Lower leg skin (tissue), 3 donors: ENCODE results near the gene SLC6A16.

ENCODE experiments used
- POLR2A ChIP-seq, 2 donors: fragments of 450-650 bp; IDR thresholded peaks; one replicate each; pipeline ENCODE4 v1.6.1; 2016 to 2017; ENCODE audit warnings: antibody characterized with exemption in 2 of 2, mild to moderate bottlenecking in 1 of 2, moderate library complexity in 1 of 2
- TF ChIP-seq, protein P1 (sequence below), 3 donors: fragments of 450-650 bp; IDR thresholded peaks; one replicate each; pipeline ENCODE4 v1.5.1; 2016; ENCODE audit warnings: antibody characterized with exemption in 3 of 3, mild to moderate bottlenecking in 3 of 3, moderate library complexity in 2 of 3

DNA sequence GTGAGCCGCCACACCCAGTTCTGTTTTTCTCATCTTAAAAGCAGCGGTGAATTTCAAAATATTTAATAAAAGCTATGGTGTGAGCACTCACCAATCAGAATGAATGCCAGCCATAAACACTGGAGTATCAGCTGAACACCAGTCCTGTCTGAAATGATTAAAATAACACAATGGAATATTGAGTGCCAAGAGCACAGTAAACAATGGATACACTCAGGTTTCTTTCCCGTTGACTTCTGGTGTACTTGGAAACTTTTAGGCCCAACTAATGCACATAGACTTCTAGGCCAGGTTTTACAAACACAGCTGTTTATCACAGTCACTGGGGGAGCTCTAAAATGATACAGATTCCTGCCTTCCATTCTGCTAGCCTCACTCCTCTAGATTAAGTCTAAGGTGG lies 68.3 kb downstream of the SLC6A16 start:
- TF ChIP-seq POLR2A (IDR thresholded peaks at IDR 0.05) = no peak
- TF ChIP-seq, protein P1, sequence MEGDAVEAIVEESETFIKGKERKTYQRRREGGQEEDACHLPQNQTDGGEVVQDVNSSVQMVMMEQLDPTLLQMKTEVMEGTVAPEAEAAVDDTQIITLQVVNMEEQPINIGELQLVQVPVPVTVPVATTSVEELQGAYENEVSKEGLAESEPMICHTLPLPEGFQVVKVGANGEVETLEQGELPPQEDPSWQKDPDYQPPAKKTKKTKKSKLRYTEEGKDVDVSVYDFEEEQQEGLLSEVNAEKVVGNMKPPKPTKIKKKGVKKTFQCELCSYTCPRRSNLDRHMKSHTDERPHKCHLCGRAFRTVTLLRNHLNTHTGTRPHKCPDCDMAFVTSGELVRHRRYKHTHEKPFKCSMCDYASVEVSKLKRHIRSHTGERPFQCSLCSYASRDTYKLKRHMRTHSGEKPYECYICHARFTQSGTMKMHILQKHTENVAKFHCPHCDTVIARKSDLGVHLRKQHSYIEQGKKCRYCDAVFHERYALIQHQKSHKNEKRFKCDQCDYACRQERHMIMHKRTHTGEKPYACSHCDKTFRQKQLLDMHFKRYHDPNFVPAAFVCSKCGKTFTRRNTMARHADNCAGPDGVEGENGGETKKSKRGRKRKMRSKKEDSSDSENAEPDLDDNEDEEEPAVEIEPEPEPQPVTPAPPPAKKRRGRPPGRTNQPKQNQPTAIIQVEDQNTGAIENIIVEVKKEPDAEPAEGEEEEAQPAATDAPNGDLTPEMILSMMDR (IDR thresholded peaks at IDR 0.05) = no peak
